CD1c-positive myeloid dendritic cell (primary cell): ENCODE data around the gene C5orf15.
"Not testable (repeated sequence)": the region's sequence is repeated elsewhere in the genome, so short reads cannot be mapped to it uniquely, and the experiment has no call there.

Experiments used
- DNase-seq: peaks from one replicate; pipeline ENCODE4 v3.0.0-alpha.2; 2016; ENCODE audit errors: extremely low spot score

Gene C5orf15

DNA sequence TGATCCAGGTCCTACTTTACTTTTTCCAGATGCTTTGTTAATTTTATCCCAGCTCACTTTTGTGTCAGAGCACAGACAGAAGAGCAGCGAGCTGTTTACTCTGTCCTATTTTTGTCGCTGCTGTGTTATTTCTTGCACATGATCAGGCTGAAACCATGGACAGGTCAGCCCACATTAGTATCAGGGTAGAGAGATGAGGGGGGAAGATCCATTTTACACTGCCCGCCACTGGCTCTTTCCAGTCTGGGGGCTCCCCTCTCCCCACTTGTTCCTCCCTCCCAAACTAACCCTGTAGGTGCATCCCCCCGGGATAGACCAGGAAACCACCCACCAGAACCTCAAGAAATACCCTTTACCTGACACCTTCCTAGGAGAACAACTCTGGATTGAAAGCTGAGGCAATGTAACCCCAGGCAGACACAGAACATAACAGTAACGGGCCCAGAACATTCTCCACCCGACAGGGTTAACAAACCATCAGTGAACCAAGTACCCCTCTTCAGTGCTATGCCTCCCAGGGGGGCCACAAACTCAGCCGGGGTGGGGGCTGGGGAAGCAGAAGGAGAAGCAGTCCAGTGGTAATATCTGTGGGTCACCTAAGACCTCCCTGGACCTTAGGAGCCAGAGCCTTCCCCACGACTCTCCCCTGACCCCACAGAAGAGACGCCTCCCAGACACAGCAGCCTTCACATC, 26.0 kb upstream of the C5orf15 start:
- no peak for DNase-seq

DNA sequence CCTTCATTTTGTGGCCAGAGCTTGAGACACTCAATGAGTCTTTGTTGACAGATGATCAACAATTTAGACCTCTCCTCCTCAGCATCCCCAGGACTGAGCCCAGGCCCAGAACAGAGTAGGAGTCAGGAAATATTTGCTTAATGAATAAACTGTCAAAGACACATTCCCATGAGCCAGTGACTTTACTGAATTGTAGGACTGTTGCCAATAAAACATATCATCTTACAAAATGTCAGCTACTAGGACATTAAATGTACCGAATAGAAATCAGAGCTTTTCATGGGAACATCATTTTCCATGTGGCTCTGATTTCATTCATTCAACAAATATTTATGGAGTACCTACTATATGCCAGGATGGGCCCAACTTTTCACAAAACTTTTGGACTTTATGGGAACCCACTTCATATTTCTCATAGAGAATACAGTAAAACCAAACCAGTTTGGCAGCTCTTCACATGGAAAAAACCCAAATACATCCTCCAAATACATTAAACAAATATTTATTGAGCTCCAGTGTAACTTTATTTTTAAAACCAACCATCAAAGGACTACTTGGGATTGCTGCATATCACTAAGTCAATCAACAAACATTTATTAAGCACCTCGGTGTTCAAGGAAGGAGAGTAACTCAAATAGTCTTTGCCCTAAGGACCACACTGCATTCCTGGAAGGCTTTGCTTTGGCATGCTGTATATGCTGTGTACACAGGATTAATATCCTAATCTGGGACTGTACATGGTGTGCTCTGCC, 24.9 kb upstream of the C5orf15 start:
- no peak for DNase-seq

DNA sequence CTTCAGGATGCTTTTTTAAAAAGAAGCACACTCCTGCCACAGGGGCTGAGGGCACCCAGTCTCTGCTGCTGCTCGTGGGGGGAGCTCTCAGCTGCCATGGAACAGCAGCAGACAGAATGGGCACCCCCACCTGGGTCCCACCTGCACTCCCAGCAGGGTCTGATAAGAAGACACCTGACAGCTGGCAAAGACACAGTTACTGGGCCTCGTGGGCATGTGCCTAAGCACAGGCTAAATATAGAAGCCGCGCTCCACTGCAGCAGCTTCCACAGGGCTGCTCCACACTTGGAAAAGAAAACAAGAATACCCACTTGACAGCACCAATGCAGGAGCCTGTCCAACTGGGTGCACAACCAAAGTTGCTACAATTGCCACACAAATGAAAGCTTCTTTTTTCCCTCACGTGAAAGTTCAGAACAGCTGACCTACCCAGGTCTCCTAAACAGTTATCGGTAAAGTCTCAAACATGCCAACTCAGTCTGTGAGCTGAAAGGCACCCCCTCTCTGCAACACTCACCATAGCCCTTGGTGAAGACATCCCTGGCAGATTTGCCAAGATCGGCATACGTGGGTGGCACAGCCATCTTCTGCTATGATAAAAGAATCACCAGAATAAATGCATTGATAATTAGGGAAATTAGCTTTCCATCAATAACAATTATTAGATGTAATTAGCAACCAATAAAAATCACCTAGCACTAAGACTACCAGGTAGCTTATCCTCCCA, 24.2 kb upstream of the C5orf15 start:
- DNase-seq = no peak

DNA sequence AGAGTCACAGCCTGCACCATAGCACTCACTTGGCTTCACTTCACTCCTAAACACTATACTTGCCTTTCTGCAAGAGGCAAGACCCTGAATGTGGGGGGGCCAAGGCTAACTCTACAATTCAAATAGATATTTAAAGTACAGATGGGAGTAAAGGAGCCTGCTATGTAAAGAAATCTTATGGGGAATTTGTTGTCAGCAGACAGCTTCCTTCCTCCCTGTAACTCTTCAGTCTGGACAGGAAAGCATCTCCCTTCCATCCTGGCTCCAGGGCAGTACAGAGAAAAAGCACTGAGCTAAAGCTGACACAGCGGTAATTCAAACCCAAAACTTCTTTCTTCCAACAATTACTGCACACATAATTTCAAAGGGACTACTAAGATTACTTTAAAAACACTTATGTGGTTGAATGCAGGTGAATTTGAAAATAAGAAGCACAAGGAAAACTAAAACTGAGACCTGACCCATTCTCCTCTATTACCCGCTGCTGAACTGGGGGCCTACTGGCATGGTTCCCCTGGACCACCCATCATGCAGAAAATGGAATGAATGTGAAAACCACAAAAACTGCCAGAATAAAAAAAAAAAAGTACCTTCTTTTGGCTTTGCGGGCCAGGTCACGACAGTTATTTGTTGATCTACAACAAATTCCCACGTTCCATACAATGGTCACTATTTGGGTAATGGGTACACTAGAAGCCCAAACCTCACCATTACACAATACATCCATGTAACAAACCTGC, 22.9 kb upstream of the C5orf15 start:
- no peak for DNase-seq

DNA sequence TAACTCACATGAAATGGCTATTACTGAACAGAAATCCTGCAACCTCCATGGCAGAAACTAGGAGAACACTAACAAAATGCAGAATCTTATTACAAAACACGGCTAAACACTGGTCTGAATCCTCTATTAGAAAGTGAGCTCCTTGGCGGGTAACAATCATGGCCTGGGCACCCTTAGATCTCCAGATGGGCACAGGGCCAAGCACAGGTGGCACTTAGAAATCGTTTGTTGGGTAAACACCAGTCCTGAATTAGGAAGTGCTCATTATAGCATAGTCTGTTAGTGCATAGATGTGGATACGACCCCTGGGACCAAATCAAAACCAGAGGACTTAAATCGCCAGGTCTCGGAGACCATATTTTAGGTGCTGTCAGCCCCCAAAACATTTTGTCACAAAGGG, 22.0 kb upstream of the C5orf15 start:
- DNase-seq = no peak

DNA sequence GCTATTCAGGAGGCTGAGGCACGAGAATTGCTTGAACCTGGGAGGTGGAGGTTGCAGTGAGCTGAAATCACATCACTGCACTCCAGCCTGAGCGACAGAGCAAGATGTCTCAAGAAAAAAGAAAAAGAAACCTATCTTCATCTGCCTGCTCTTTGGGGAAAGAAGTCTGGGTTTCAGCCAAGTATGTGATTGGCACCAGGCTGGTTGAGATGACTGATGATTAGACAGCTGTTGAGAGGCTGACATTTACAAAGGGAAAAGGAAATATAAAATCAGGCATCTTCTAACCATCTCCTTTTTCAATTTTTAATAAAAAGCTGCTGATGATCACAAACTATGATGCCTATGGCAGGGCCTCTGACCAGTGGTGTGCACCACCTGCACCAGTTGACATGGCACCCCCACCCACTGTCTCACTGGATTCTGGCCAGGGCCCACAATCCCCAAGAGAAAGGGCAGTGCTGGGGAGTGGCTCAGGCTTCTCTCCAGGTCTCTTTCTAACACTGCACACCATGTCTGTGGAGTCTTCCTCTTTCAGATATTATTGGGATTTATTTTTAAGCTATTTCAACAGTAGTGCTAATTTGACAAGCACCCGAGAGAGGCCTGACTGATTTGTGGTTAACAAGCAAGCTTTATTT, 17.2 kb upstream of the C5orf15 start:
- no peak for DNase-seq

DNA sequence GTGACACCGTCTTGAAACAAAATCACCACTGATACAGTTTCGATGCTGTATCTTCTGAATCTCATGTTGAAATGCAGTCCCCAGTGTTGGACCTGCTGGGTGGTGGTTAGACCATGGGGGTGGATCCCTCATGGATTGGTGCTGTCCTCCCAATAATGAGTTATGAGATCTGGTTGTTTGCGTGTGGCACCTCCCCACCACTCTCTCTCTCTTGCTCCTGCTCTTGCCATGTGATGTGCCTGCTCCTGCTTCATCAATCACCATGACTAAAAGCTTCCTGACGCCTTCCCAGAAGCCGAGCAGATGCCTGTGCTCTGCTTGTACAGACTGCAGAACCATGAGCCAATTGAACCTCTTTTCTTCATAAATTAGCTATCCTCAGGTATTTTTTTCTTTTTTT, 15.2 kb upstream of the C5orf15 start:
- DNase-seq = no peak

DNA sequence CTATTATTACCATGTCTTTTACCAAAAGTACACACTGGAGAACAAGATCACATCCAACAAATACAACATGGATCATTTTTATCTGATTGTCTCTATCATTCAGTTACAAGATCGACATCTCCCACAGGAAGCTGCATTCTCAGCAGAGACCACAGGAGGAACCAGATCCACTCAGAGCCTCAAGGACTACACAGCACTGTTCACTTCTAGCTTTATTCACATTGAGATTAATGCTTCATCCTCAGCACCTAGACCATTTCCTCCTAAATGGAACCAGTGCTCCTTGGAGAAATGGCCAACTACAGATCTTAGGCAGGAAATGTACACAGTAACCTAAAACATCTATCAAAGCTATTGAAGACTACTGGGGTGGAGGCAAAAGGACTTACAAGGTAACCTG, 13.3 kb upstream of the C5orf15 start:
- no peak for DNase-seq

DNA sequence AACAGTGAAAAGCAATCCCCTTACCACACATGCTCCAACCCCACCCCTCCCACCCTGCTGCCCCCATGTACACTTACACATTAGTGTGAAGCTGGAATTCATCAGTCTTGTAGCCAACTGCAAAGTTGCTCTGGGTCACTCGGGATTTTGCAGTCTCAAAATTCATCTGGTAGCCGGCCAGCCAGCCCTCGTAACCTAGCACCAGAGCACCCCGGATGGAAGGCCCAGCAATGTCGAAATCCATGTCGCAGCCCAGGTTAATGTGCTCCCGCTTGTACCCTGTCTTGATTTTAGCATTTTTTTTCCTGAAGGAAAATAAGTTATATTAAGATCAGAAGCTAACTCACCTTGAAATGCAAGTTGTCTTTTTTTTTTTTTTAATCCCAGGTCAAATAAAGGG, 12.2 kb upstream of the C5orf15 start:
- no peak for DNase-seq

DNA sequence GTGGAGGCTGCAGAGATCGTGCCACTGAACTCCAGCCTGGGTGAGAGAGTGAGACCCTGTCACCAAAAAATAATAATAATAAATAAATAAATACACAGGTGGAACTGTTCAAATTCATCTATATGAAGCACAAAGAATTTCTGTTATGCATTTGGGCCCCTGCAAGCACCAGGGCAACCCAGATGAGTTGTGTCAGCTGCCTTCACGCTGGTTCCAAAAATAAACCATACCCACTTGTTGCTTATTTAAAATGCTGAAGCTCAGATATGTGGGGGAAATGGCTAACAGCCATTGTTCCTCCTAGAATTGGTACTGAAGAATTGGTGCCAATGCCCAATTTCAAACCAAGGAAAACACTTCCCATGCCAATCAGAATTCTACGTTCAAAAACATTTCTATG, 10.5 kb upstream of the C5orf15 start:
- DNase-seq = no peak

DNA sequence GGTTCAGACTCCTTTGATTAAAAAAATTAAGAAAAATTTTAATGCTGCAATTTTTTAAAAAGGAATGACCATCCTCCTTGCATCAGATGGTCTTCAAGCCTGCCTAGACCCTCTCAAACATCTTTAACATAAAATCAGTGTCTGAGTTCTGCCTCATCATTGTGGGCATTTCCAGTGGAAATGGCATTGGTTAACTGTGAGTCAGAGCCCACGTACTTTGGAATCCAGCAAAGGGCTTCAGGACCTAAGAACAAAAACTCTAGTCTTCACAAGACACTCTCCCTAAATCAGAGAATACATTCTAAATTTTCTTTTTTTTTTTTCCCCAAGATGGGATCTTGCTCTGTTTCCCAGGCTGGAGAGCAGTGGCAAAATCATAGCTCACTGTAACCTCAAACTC, 9.4 kb upstream of the C5orf15 start:
- no peak for DNase-seq

DNA sequence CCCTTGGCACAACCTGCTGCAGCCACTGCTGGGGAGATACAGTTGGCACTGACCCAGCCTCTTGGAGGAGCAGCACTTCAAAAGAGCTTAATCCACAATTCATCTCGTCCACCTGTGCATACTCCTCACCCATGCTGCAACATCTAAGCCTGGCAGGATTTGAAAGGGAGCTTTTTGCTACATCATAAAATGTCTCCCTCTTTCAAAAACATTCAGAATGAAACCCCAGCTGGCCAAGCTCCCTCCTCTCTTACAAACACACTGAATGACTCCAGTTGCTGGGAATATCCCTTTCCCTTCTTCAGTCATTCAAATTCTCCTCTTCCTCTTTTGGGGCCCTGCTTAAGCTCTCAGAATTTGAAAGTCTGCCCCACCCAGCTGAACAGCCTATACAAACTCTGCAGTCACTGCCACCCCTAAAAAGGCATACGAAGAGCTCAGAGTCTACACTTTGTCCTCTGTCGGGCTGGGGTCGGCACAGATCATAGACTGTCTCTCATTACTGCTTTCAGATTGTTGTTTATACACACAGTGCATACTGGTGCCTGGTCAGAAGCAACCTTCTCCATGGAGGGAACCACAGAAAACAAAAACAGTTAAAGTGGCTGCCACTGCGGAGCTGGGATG, 8.8 kb upstream of the C5orf15 start:
- DNase-seq = no peak

DNA sequence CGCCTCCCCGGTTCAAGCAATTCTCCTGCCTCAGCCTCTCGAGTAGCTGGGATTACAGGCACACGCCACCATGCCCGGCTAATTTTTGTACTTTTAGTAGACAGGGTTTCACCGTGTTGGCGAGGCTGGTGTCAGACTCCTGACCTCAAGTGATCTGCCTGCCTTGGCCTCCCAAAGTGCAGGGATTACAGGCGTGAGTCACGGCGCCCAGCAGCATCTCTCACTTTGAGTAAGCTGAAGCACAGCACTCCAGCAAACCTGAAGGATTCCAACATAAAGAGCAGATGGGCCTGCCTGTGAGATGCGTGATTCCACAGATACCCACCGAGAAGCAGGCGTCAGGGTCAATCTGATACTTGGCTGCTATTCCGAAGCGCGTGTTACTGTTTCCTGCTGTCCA, 7.1 kb upstream of the C5orf15 start:
- not testable (repeated sequence) for DNase-seq

DNA sequence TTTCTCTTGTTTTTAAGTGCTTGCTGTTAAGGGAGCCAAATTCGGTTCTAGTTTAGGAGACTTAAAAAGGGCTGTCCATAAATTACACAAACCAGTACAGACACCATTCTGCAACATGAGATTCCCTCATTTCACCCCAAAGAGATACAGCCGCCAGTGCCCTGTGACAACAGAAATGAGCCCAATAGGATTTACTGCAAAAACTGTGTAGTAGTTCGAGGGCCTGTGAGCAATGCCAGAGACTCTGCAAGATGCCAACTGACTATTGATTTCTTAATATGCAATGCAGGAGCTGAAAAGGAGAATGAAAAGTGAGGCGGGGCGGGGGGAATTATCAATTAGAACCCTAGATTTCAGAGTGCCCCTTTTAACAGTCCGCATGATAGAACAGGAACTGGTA, 5.7 kb upstream of the C5orf15 start:
- no peak for DNase-seq

DNA sequence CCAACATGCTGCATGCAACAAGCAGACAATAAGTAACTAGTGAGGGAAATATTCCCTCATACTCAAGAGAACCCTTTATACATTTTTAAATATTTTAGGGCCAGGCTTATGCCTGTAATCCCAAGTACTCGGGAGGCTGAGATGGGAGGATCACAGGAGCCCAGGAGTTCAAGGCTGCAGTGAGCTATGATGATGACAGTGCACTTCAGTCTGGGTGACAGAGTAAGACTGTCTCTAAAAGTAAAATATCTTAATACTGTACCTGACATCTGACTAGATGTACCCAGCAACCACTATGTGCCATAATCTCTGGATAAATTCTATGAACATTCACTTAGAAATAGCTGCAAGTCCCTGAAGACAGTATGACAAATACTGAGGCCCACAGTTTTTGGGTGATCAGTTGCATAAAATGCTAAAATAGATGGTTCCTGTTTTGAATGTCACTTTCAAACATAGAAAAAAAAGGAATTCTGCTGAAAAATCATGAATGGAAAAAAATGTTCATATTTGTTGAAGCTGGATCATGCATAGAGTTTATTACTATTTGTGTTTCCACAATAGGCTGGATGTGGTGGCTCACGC, 2.0 kb upstream of the C5orf15 start:
- peak; percentile 18 for DNase-seq

DNA sequence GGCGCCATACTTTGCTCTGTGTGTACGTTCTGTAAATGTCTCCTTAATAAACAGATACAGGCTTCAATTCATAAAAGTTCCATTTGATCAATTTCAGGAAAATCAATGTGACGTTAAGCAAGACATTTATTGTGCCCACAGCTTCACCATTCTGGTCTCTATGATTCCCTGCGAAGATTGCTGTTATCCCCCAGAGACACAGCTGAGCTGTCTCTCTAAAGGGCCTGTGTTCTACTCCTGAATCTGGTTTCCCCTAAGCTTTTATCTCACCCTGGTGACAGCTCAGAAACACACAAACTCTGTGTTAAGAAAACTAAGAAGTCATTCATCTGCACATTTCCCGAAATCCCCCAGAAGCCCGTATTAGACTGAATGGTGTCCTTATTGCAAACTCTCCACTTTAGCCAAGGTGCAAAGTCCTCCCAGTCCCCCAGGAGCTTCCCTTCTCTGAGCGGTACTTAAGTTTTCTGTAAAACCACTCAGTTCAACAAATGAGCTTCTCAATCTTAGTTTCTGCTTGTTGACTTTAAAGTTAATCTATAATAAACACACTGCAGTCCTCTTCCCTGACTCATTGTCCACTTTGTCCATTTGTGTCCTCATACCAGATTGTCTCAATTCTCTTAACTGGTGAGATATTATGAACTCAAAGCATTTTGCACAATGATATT, 1.4 kb upstream of the C5orf15 start:
- DNase-seq = no peak

DNA sequence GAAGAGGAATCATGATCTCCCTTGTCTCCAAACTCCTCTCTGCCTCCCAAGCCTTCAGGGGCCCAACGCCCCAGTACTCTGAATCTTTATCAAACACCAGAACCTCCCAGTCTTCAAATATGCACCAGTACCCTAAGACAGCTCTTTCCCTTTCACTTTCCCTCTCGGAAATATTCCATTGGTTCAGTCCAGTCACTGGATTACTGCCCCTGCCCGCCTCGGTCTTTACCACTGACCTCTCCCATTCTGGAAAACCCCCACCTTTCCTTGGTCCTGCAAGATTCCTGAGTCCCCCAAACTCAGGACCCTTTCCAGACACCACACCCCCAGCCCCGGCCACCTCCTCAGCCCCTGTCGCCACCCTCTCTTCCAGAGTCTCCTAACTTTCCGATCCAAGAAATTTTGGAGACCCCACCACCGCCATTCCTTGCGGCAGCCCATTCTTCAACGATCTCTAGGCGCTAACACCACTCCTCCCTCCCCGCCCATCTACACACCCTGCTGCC, 674 bp downstream of the C5orf15 start:
- no peak for DNase-seq

DNA sequence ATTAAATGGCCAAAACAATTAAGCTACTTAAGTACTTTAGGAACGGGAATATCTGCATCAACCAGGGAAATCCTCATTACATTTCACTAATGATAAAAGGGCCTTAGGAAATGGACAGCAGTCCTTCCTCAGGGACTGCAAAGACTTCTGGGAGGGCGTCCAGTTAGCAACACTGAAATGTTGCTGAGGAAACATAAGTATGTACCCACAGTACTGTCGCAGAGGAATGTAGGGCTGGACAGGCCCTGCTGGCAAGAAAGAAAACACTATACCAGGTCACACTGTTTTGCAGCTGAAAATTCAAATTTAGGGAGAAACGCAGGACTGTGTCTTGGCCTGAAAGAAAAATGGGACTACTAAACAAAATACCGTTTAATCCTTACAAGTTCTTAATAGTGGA, 1.3 kb downstream of the C5orf15 start:
- no peak for DNase-seq

DNA sequence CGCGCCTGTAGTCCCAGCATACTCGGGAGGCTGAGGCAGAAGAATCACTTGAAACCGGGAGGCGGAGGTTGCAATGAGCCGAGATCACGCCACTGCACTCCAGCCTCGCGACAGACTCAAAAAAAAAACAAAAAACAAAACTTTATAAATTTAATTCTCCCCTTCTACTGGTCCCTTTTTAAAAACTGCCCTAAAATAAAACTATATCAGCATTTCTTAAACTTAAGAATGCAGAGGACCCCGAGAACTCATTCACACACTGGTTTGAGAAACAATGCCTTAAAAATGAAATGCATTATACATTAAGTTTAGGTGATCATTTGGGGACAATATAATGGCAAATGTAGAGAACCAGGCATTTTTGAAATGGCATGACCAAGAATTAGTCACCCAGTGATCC, 2.3 kb downstream of the C5orf15 start:
- no peak for DNase-seq

DNA sequence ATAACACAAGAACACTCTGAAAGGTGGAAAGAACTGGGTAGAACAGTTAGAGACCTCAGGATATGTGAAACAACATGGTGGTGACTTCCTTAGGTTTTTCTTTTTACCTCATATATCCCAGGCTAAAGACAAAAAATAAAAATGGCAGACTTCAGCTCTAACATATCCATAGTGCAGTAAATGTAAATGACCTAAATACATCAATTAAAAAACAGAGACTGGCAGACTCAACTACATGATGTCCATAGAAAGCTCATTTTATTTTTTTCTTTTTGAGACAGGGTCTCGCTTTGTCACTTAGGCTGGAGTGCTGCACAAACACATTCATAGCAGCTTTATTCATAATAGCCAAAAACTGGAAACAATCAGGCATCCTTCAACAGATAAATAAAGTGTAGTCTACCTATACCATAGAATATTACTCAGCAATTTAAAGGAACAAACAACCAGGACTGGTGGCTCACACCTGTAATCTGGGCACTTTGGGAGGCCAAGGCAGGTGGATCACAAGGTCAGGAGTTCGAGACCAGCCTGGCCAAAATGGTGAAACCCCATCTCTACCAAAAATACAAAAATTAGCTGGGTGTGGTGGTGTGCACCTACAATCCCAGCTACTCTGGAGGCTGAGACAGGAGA, 4.8 kb downstream of the C5orf15 start:
- no peak for DNase-seq
